ENCODE results near the gene VDR.
A peak's percentile ranks its signal among the peaks of the same experiment; 100 is the strongest.

Gene VDR

GRCh38 chr12:47930634-47931033 is 25.8 kb upstream of the VDR start:
- no peak for DNase-seq (ENCODE audit: low spot score)

- DNase-seq (ENCODE audit: low spot score) = no peak
Observed at GRCh38 chr12:47927346-47927745, 22.6 kb upstream of the VDR start.

GRCh38 chr12:47921907-47922306 is 17.1 kb upstream of the VDR start:
- no peak for DNase-seq (ENCODE audit: low spot score)

GRCh38 chr12:47920913-47921312 is 16.1 kb upstream of the VDR start:
- no peak for DNase-seq (ENCODE audit: low spot score)

- DNase-seq (ENCODE audit: low spot score) = no peak
Observed at GRCh38 chr12:47913081-47913480, 8.3 kb upstream of the VDR start.

GRCh38 chr12:47912556-47912955 is 7.8 kb upstream of the VDR start:
- DNase-seq (ENCODE audit: low spot score) = no peak

- no peak for DNase-seq (ENCODE audit: low spot score)
Observed at GRCh38 chr12:47910981-47911380, 6.2 kb upstream of the VDR start.

- no peak for DNase-seq (ENCODE audit: low spot score)
Observed at GRCh38 chr12:47910486-47910885, 5.7 kb upstream of the VDR start.

GRCh38 chr12:47909839-47910465 is 5.2 kb upstream of the VDR start:
- no peak for DNase-seq (ENCODE audit: low spot score)

DNA sequence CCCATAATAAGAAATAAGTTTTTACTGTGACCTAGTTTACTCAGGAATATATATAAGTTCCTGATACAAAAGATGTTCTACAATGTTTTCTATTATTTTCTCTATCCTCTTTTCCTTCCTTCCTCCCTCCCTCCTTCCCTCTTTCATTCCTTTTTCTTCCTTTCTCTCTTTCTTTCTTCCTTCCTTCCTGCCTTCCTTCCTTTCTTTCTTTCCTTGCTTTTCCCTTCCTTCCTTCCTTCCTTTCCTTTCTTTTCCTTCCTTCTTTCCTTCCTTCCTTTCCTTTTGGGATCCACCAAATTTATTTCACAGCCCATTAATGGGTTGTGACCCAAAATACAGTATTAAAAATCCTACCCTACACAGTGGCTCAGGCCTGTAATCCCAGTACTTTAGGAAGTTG is 3.9 kb upstream of the VDR start:
- DNase-seq (ENCODE audit: low spot score) = no peak

- DNase-seq (ENCODE audit: low spot score) = no peak
Observed at GRCh38 chr12:47907851-47908454, 3.2 kb upstream of the VDR start.

- no peak for DNase-seq (ENCODE audit: low spot score)
Observed at GRCh38 chr12:47903927-47904712, 674 bp downstream of the VDR start.

GRCh38 chr12:47903151-47903611 is 1.6 kb downstream of the VDR start:
- no peak for DNase-seq (ENCODE audit: low spot score)

DNA sequence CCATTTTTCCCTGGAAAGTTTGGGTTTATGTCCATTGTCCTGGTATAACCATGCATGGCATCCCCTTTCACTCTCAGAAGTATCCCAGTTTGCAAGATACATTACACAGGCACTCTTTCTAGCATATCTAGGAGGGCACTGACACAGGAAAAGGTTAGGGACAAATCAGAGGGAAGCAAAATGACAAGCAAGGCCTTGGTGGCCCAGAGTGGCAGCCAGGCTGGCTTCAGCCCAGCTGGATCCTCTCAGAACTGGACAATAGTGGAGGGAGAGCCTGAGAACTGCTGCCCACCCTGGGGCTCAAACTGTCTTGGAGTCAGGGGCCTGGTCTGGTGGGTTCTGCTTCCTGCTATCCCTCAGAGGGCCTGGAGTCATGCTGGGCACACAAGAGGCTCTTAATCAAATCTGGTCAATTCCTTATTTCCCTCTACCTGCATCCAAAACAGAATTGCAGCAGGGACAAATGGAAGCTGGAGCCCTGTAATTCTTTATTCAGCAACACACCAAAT is 2.6 kb downstream of the VDR start:
- no peak for DNase-seq (ENCODE audit: low spot score)

- DNase-seq (ENCODE audit: low spot score) = no peak
Observed at GRCh38 chr12:47901718-47902093, 3.1 kb downstream of the VDR start.

- DNase-seq (ENCODE audit: low spot score) = no peak
Observed at GRCh38 chr12:47901063-47901717, 3.6 kb downstream of the VDR start.

- peak; percentile 67 for DNase-seq (ENCODE audit: low spot score)
Observed at GRCh38 chr12:47900131-47901062, 4.4 kb downstream of the VDR start.

DNA sequence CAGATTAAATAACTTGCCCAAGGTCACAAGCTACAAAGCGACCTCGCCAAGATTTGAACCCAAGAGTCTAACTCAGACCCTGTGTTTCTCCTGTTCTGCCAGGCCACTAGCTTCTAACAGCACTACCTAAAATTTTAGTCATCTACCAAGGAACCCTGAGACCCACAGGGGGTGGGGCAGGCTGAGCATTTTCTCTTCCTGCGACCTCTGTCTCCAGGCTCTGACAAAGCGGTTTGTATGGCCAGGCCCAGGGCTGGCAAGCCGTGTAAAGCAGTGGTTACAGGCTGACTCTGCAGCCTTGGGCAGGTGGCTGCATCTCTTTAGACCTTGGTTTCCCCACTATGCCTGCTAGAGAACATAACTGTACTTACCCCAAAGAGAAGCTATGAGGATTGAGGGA is 5.3 kb downstream of the VDR start:
- no peak for DNase-seq (ENCODE audit: low spot score)

DNA sequence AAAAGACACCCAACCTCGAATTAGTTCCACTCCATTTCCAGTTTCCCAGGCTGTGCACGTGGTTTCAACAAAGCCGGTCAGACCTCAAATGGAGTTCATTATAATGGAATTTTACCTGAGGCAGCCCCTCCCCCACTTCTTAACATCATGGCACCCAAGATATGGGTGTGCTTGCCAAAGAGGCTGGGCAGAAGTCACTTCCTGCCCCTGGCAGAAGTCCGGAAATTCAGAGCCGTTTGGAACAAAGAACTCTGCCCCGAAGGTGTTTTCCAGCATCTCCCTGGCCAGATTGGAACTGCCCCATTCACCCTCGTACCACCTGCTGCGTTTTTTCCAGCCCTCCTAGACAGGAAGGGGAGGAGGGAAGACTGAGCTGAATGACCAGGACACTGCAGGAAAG is 8.2 kb downstream of the VDR start:
- no peak for DNase-seq (ENCODE audit: low spot score)

GRCh38 chr12:47896022-47896421 is 8.8 kb downstream of the VDR start:
- no peak for DNase-seq (ENCODE audit: low spot score)

GRCh38 chr12:47894652-47895051 is 10.1 kb downstream of the VDR start:
- DNase-seq (ENCODE audit: low spot score) = no peak

- peak; percentile 34 for DNase-seq (ENCODE audit: low spot score)
Observed at GRCh38 chr12:47894068-47894467, 10.7 kb downstream of the VDR start.
